Activated CD4-positive, alpha-beta T cell treated with anti-CD3 and anti-CD28 coated beads, Interleukin-2, amount 50 U/mL, for 16 hours (primary cell): ENCODE measurements around the gene KRTAP1-3.
"Not testable (repeated sequence)": the region's sequence is repeated elsewhere in the genome, so short reads cannot be mapped to it uniquely, and the experiment has no call there.

Experiments
- DNase-seq: peaks from one replicate; pipeline ENCODE4 v3.0.0-alpha.2; 2020

The KRTAP1-3 gene

GRCh38 chr17:41009301-41009760 lies 25.3 kb downstream of the KRTAP1-3 start:
- DNase-seq: no peak

GRCh38 chr17:41008811-41009210 lies 25.9 kb downstream of the KRTAP1-3 start, which contains the start of gene KRTAP3-1:
Gene KRTAP3-1 (minus strand): TSS chr17:41009128. CDS start chr17:41009074, 54 bp downstream.
- no peak for DNase-seq

GRCh38 chr17:41004397-41004796 lies 30.3 kb downstream of the KRTAP1-3 start:
- no peak for DNase-seq

GRCh38 chr17:41003926-41004325 lies 30.7 kb downstream of the KRTAP1-3 start:
- no peak for DNase-seq

GRCh38 chr17:41002814-41003213 lies 31.9 kb downstream of the KRTAP1-3 start:
- no peak for DNase-seq

- DNase-seq: no peak
Observed at GRCh38 chr17:41001795-41002194, 32.9 kb downstream of the KRTAP1-3 start.

- not testable (repeated sequence) for DNase-seq
Observed at GRCh38 chr17:40999563-40999962, 35.1 kb downstream of the KRTAP1-3 start, which contains the start of gene KRTAP3-2. Gene KRTAP3-2 (minus strand): TSS chr17:40999906. CDS start chr17:40999853, 53 bp downstream.

- DNase-seq: no peak
Observed at GRCh38 chr17:40997361-40997760, 37.3 kb downstream of the KRTAP1-3 start.

- no peak for DNase-seq
Observed at GRCh38 chr17:40996829-40997228, 37.8 kb downstream of the KRTAP1-3 start.

GRCh38 chr17:40995116-40995515 lies 39.6 kb downstream of the KRTAP1-3 start:
- no peak for DNase-seq

GRCh38 chr17:40993839-40994238 lies 40.8 kb downstream of the KRTAP1-3 start, which contains the start of gene KRTAP3-3:
Gene KRTAP3-3 (minus strand): TSS chr17:40994164. CDS start chr17:40994097, 67 bp downstream.
- no peak for DNase-seq

GRCh38 chr17:40993084-40993483 lies 41.6 kb downstream of the KRTAP1-3 start:
- DNase-seq: no peak

- no peak for DNase-seq
Observed at GRCh38 chr17:40992666-40993065, 42.0 kb downstream of the KRTAP1-3 start.

- DNase-seq: no peak
Observed at GRCh38 chr17:40986920-40987319, 47.8 kb downstream of the KRTAP1-3 start.

GRCh38 chr17:40984226-40984625 lies 50.4 kb downstream of the KRTAP1-3 start, which contains the start of gene KRT40:
Gene KRT40 (minus strand): TSS chr17:40984326. CDS start chr17:40984273, 53 bp downstream.
- no peak for DNase-seq
